GM06990 (cell line): ENCODE results near the gene PDZRN4.

ENCODE experiments used
- DNase-seq: peaks from one replicate; pipeline ENCODE4 v3.0.0-alpha.2; 2011; ENCODE audit not compliant: insufficient read length; ENCODE audit errors: extremely low read depth
- H3K27me3 ChIP-seq: replicated peaks from 2 replicates; pipeline ENCODE4 v1.6.0; 2011; ENCODE audit warnings: low read length; ENCODE audit not compliant: control insufficient read depth, insufficient read depth
- H3K36me3 ChIP-seq: 2 replicates; pipeline ENCODE4 v1.5.1; 2011; ENCODE audit warnings: low read length; ENCODE audit not compliant: control insufficient read depth, insufficient read depth
- H3K4me3 ChIP-seq: replicated peaks from 2 replicates; pipeline ENCODE4 v1.5.1; 2011; ENCODE audit warnings: low read depth, mild to moderate bottlenecking, control low read depth, low read length
- TF ChIP-seq, protein P1 (sequence below): IDR thresholded peaks from 2 replicates; pipeline ENCODE4 v1.5.1; 2011; ENCODE audit warnings: low read length, control low read depth, mild to moderate bottlenecking, inconsistent platforms; ENCODE audit not compliant: insufficient read depth, poor library complexity, severe bottlenecking

PDZRN4 gene

DNA sequence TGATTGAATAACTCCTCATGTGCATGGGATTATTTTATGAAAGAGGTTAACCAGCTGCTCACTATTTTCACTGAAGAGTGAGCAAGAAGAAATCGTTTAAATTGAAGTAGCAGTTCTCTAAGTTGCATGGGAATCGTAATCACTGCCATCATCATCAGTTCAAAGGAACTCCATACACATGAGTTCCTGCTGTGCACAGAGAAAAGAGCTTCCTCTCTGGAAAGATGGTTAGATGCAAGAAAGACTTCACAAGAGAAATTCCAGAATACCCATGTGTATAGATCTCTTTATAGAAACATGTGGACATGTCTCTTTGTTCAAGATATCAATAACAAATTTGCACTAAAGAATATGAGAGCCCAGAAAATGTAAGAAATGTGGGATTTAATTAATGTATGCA is 291.3 kb downstream of the PDZRN4 start:
- Histone ChIP-seq H3K27me3 (no peaks in the 10 kb centered on the region), H3K36me3 (no peaks in the 10 kb centered on the region), H3K4me3 (no peak overlapping the region)
- TF ChIP-seq, protein P1, sequence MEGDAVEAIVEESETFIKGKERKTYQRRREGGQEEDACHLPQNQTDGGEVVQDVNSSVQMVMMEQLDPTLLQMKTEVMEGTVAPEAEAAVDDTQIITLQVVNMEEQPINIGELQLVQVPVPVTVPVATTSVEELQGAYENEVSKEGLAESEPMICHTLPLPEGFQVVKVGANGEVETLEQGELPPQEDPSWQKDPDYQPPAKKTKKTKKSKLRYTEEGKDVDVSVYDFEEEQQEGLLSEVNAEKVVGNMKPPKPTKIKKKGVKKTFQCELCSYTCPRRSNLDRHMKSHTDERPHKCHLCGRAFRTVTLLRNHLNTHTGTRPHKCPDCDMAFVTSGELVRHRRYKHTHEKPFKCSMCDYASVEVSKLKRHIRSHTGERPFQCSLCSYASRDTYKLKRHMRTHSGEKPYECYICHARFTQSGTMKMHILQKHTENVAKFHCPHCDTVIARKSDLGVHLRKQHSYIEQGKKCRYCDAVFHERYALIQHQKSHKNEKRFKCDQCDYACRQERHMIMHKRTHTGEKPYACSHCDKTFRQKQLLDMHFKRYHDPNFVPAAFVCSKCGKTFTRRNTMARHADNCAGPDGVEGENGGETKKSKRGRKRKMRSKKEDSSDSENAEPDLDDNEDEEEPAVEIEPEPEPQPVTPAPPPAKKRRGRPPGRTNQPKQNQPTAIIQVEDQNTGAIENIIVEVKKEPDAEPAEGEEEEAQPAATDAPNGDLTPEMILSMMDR: no peak
- no peak for DNase-seq

- TF ChIP-seq, protein P1: no peak
- no peaks in the 10 kb centered on the region for H3K36me3 ChIP-seq
- H3K4me3 ChIP-seq: no peak overlapping the region
- DNase-seq: peak; percentile 3
- H3K27me3 ChIP-seq: no peaks in the 10 kb centered on the region
Observed at GRCh38 chr12:41485203-41485602, 297.1 kb downstream of the PDZRN4 start.

DNA sequence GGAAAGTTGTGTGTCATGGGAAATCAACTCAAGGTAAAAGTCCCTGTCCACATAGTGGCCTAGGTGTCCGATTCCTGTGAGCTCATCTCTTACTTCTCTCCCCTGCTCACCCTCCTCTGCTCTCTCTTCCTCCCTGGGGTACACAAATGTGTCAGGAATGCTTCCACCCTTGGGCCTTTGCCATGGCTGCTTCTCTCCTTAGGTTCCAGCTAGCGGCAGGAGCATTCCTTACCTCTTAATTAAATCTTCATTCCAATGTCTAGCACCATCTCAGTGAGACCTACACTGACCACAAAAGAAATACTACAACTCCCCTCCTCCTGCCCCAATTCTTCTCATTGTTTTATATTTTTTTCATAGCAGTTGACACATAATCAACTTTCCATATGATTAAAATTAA is 298.6 kb downstream of the PDZRN4 start:
- TF ChIP-seq, protein P1: no peak
- Histone ChIP-seq H3K36me3 (no peaks in the 10 kb centered on the region), H3K27me3 (no peaks in the 10 kb centered on the region), H3K4me3 (no peak overlapping the region)
- no peak for DNase-seq

- H3K36me3 ChIP-seq: no peaks in the 10 kb centered on the region
- no peaks in the 10 kb centered on the region for H3K27me3 ChIP-seq
- no peak overlapping the region for H3K4me3 ChIP-seq
- TF ChIP-seq, protein P1: no peak
- DNase-seq: no peak
Observed at GRCh38 chr12:41496009-41496408, 307.9 kb downstream of the PDZRN4 start.

DNA sequence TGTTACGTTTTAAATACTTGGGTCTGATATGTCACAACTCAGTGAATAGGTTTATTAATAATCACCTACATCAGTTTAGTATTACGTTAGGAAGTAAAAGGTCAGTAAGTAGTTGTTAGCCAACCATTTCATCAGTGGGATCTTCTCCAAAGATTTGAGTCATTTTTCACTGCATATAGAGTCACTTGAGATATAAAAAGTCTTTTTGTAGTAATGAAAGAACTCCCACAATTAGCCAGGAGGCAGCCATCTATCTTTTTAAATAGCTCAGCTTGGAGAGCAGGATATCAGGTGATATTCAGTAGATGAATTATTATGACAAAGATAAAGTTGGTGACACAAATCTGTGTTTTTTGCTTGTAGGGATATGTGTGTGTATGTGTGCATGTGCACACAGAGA is 309.3 kb downstream of the PDZRN4 start:
- Histone ChIP-seq H3K27me3 (no peaks in the 10 kb centered on the region), H3K4me3 (no peak overlapping the region), H3K36me3 (no peaks in the 10 kb centered on the region)
- TF ChIP-seq, protein P1: no peak
- DNase-seq: no peak

DNA sequence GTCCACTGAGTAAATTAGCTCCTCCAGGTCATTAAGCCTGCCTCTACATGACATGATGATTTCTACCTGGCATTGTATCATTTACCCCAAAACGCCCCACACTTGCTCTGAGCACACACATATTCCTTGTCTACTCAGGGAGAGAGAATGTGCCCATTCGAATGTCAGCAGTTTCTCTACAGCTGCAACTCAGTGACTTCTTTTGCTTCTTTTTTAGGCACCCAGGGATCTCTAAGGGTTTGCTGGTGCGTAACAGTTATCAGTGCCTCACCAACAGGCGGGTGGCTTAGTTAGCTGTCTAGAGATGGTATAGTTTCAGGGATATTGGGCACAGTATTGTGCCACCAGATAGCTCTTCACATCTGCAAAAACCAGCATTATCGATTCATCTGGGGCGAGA is 316.9 kb downstream of the PDZRN4 start:
- Histone ChIP-seq H3K36me3 (no peaks in the 10 kb centered on the region), H3K4me3 (no peak overlapping the region), H3K27me3 (no peaks in the 10 kb centered on the region)
- TF ChIP-seq, protein P1: no peak
- no peak for DNase-seq
